ENCODE results near the gene ZNF552. TPM values are rescaled to one million over a fixed set of nuclear protein-coding genes. Genes with fewer than 3 reads are reported as not detected.

ZNF552 gene
- total RNA-seq, 3 donors from 2014 or later = 6.4 to 7.9 (median 6.6) TPM

- H3K9me3 Mint-ChIP-seq = peaks cover 40% of the 10 kb centered on the region
- H3K27me3 Mint-ChIP-seq (ENCODE audit: low read depth) = no peaks in the 10 kb centered on the region
- DNase-seq = no peak
- H3K36me3 Mint-ChIP-seq (ENCODE audit: insufficient read depth) = peaks cover 63% of the 10 kb centered on the region
- ATAC-seq = no peak
- H3K4me3 Mint-ChIP-seq = no peak overlapping the region
- H3K4me1 Mint-ChIP-seq (ENCODE audit: low read depth) = peaks cover 40% of the 10 kb centered on the region
Measured at GRCh38 chr19:57773488-57773887, 41.2 kb downstream of the ZNF552 start.

GRCh38 chr19:57771417-57771816, 43.3 kb downstream of the ZNF552 start:
- H3K27me3 Mint-ChIP-seq (ENCODE audit: low read depth) = no peaks in the 10 kb centered on the region
- ATAC-seq = no peak
- H3K4me1 Mint-ChIP-seq (ENCODE audit: low read depth) = peaks cover 38% of the 10 kb centered on the region
- no peak for DNase-seq
- peaks cover 46% of the 10 kb centered on the region for H3K36me3 Mint-ChIP-seq (ENCODE audit: insufficient read depth)
- H3K9me3 Mint-ChIP-seq = peaks cover 30% of the 10 kb centered on the region
- peak overlapping the region; percentile 95 for H3K4me3 Mint-ChIP-seq

GRCh38 chr19:57769345-57770131, 45.2 kb downstream of the ZNF552 start, which contains the start of gene ZNF586:
TSS of gene ZNF586 (plus strand) at chr19:57769676. CDS start at chr19:57769843, 167 bp downstream.
- Mint-ChIP-seq H3K9me3 (peaks cover 22% of the 10 kb centered on the region), H3K36me3 (ENCODE audit: insufficient read depth) (peaks cover 40% of the 10 kb centered on the region), H3K27me3 (ENCODE audit: low read depth) (no peaks in the 10 kb centered on the region), H3K4me3 (peak within 1 kb of the TSS; percentile 95), H3K4me1 (ENCODE audit: low read depth) (peaks cover 34% of the 10 kb centered on the region)
- DNase-seq = peak; percentile 75
- peak; percentile 100 for ATAC-seq

- H3K4me3 Mint-ChIP-seq = no peak overlapping the region
- ATAC-seq (no peak), DNase-seq (no peak)
- H3K27me3 Mint-ChIP-seq (ENCODE audit: low read depth) = no peaks in the 10 kb centered on the region
- H3K9me3 Mint-ChIP-seq = peaks cover 33% of the 10 kb centered on the region
- no peaks in the 10 kb centered on the region for H3K4me1 Mint-ChIP-seq (ENCODE audit: low read depth)
- H3K36me3 Mint-ChIP-seq (ENCODE audit: insufficient read depth) = peaks cover 71% of the 10 kb centered on the region
Measured at GRCh38 chr19:57759096-57759495, 55.6 kb downstream of the ZNF552 start.

- H3K9me3 Mint-ChIP-seq = peaks cover 43% of the 10 kb centered on the region
- no peak overlapping the region for H3K4me3 Mint-ChIP-seq
- DNase-seq (no peak), ATAC-seq (no peak)
- no peaks in the 10 kb centered on the region for H3K4me1 Mint-ChIP-seq (ENCODE audit: low read depth)
- H3K27me3 Mint-ChIP-seq (ENCODE audit: low read depth) = no peaks in the 10 kb centered on the region
- peaks cover 80% of the 10 kb centered on the region for H3K36me3 Mint-ChIP-seq (ENCODE audit: insufficient read depth)
Measured at GRCh38 chr19:57757941-57758340, 56.8 kb downstream of the ZNF552 start.

Other genes starting within 250 kb of the ZNF552 start
- 1 to 10 TPM; 2.8 to 2.9 (median 2.8) TPM for gene ZNF416, start 236.0 kb downstream of the ZNF552 start, total RNA-seq
- gene ZIK1, start 230.8 kb downstream of the ZNF552 start, total RNA-seq = 1 to 10 TPM; 3.7 to 5.6 (median 5.1) TPM
- gene ZNF530, start 215.0 kb downstream of the ZNF552 start, total RNA-seq = 1 to 10 TPM; 4.7 to 7.7 (median 4.9) TPM
- gene ZNF134, start 200.7 kb downstream of the ZNF552 start, total RNA-seq = 10 to 100 TPM; 13.7 to 18.9 (median 13.7) TPM
- gene ZNF211, start 181.7 kb downstream of the ZNF552 start, total RNA-seq = 1 to 10 TPM; 4.1 to 4.5 (median 4.4) TPM
- not detected for gene ZSCAN4, start 146.0 kb downstream of the ZNF552 start, total RNA-seq
- 1 to 10 TPM; 8.7 to 9.7 (median 9.2) TPM for gene ZNF551, start 132.9 kb downstream of the ZNF552 start, total RNA-seq
- gene ZNF154, start 105.7 kb downstream of the ZNF552 start, total RNA-seq = 1 to 10 TPM; 1.3 to 2.1 (median 1.6) TPM
- 1 to 10 TPM; 4.0 to 6.9 (median 5.9) TPM for gene ZNF671, start 87.3 kb downstream of the ZNF552 start, total RNA-seq
- 1 to 10 TPM; 5.5 to 7.6 (median 5.7) TPM for gene ZNF776, start 68.1 kb downstream of the ZNF552 start, total RNA-seq
- gene ZNF586, start 45.2 kb downstream of the ZNF552 start, total RNA-seq = 10 to 100 TPM; 14.7 to 17.6 (median 15.5) TPM
- 10 to 100 TPM; 22.6 to 29.1 (median 27.9) TPM for gene ZNF587B, start 15.4 kb upstream of the ZNF552 start, total RNA-seq
- 10 to 100 TPM; 17.9 to 22.1 (median 20.8) TPM for gene ZNF587, start 34.9 kb upstream of the ZNF552 start, total RNA-seq
- 10 to 100 TPM; 21.7 to 30.6 (median 22.0) TPM for gene ZNF814, start 74.1 kb upstream of the ZNF552 start, total RNA-seq
- 1 to 10 TPM; 4.7 to 6.8 (median 6.0) TPM for gene ZNF417, start 101.7 kb upstream of the ZNF552 start, total RNA-seq
- 1 to 10 TPM; 1.5 to 1.8 (median 1.8) TPM for gene ZNF418, start 120.5 kb upstream of the ZNF552 start, total RNA-seq
- gene ZNF256, start 132.8 kb upstream of the ZNF552 start, total RNA-seq = 1 to 10 TPM; 4.7 to 6.4 (median 5.2) TPM
- not detected for gene C19orf18, start 159.6 kb upstream of the ZNF552 start, total RNA-seq
- 1 to 10 TPM; 3.1 to 4.2 (median 4.0) TPM for gene ZNF606, start 187.9 kb upstream of the ZNF552 start, total RNA-seq
- not detected for gene ZSCAN1, start 219.1 kb upstream of the ZNF552 start, total RNA-seq
- under 1 TPM; 0.27 to 0.48 (median 0.37) TPM for gene ZNF135, start 244.4 kb upstream of the ZNF552 start, total RNA-seq

Data from activated T-cell treated with anti-CD3 and anti-CD28 coated beads, Interleukin-2, amount 50 U/mL, for 4 hours (primary cell).